Endothelial cell of umbilical vein (primary cell): ENCODE data around the gene KIAA0232. TPM values are rescaled to one million over a fixed set of nuclear protein-coding genes. Genes with fewer than 3 reads are reported as not detected.

Experiments
- BruUV-seq: library from RNA; stranded (reverse); fragments of 400-500 nt; replicated peaks from 2 replicates; lab custom pipeline; 2021; lab: Mats Ljungman, UMichigan
- CTCF ChIA-PET: fragments of 300-600, 350-600 bp; sonication (Branson Sonifier 250); formaldehyde crosslinking; loops from one replicate; lab custom pipeline; 2021; ENCODE audit warnings: antibody characterized with exemption, inconsistent platforms; lab: Charles Lee
- POLR2A ChIA-PET: fragments of 300-600, 350-600 bp; sonication (Branson Sonifier 250); formaldehyde crosslinking; loops from one replicate; lab custom pipeline; 2021; ENCODE audit warnings: antibody characterized with exemption, inconsistent platforms; lab: Charles Lee
- DNase-seq: peaks from one replicate; pipeline ENCODE4 v3.0.0-alpha.2; 2011; ENCODE audit warnings: low read depth, low spot score
- FAIRE-seq: peaks from 2 replicates; lab custom pipeline; 2011; peaks lifted over from hg19 to GRCh38; lab: Jason Lieb, UNC
- H2AFZ ChIP-seq: 2 replicates; pipeline ENCODE4 v1.6.0; 2012; ENCODE audit warnings: low read depth, low read length, control low read depth, inconsistent platforms
- H3K27ac ChIP-seq: 2 replicates; pipeline ENCODE4 v1.5.1; 2011; ENCODE audit warnings: low read depth, mild to moderate bottlenecking, control low read depth, low read length, moderate library complexity; ENCODE audit not compliant: insufficient read depth
- H3K27me3 ChIP-seq, 2 experiments: 2 replicates each; pipeline versions ENCODE4 v1.6.0 to v1.6.1; 2011; ENCODE audit warnings: low read length in 2 of 2, mixed read lengths in 1 of 2; ENCODE audit not compliant: control insufficient read depth in 2 of 2, insufficient read depth in 2 of 2
- H3K36me3 ChIP-seq, 2 experiments: 2 replicates in 1 of 2; 3 replicates in 1 of 2; pipeline ENCODE4 v1.5.1; 2011; ENCODE audit warnings: low read length in 2 of 2, mild to moderate bottlenecking in 1 of 2, moderate library complexity in 1 of 2; ENCODE audit not compliant: control insufficient read depth in 2 of 2, insufficient read depth in 2 of 2; ENCODE audit errors: extremely low read depth in 1 of 2
- H3K4me1 ChIP-seq: 3 replicates; pipeline ENCODE4 v1.5.1; 2011; ENCODE audit warnings: mild to moderate bottlenecking, low read length; ENCODE audit not compliant: control insufficient read depth, insufficient read depth; ENCODE audit errors: extremely low read depth
- H3K4me2 ChIP-seq: 2 replicates; pipeline ENCODE4 v1.6.1; 2011; ENCODE audit warnings: low read length, control low read depth, mixed read lengths; ENCODE audit not compliant: insufficient read depth
- H3K4me3 ChIP-seq, 3 experiments: fragments of 200-600 bp in 1 of 3; sonication (generic), shearing (Covaris generic) in 1 of 3; replicated peaks in 1 of 3; 2 replicates each; pipeline ENCODE4 v1.5.1; 2011 to 2016; ENCODE audit warnings: control low read depth in 3 of 3, low read length in 3 of 3, mild to moderate bottlenecking in 2 of 3, inconsistent platforms in 1 of 3, low read depth in 1 of 3, moderate library complexity in 1 of 3; ENCODE audit not compliant: insufficient read depth in 1 of 3
- H3K79me2 ChIP-seq: 2 replicates; pipeline ENCODE4 v1.6.0; 2012; ENCODE audit warnings: low read length, inconsistent platforms; ENCODE audit not compliant: control insufficient read depth, insufficient read depth
- H3K9ac ChIP-seq: replicated peaks from 2 replicates; pipeline ENCODE3; 2011; ENCODE audit warnings: low read length, control low read depth; ENCODE audit not compliant: insufficient read depth; ENCODE audit errors: extremely low read depth
- H3K9me1 ChIP-seq: replicated peaks from 3 replicates; pipeline ENCODE4 v1.6.0; 2011; ENCODE audit warnings: mild to moderate bottlenecking, low read length; ENCODE audit not compliant: control insufficient read depth, insufficient read depth; ENCODE audit errors: extremely low read depth
- H3K9me3 ChIP-seq: replicated peaks from 2 replicates; pipeline ENCODE4 v1.5.1; 2012; ENCODE audit warnings: low read length, inconsistent platforms; ENCODE audit not compliant: control insufficient read depth, insufficient read depth
- H4K20me1 ChIP-seq: replicated peaks from 2 replicates; pipeline ENCODE3; 2011; ENCODE audit warnings: mild to moderate bottlenecking, low read length; ENCODE audit not compliant: control insufficient read depth, insufficient read depth; ENCODE audit errors: extremely low read depth
- EZH2 ChIP-seq: IDR thresholded peaks from 2 replicates; pipeline ENCODE4 v1.6.1; 2012; ENCODE audit warnings: borderline replicate concordance, low read depth, mild to moderate bottlenecking, moderate library complexity, low read length, inconsistent platforms; ENCODE audit not compliant: severe bottlenecking
- FOS ChIP-seq: IDR thresholded peaks from 2 replicates; pipeline ENCODE4 v1.6.1; 2011; ENCODE audit warnings: mild to moderate bottlenecking, low read length, moderate library complexity, borderline replicate concordance; ENCODE audit not compliant: insufficient read depth
- GATA2 ChIP-seq: IDR thresholded peaks from 2 replicates; pipeline ENCODE4 v1.7.0; 2011; ENCODE audit warnings: low read depth, mild to moderate bottlenecking, moderate library complexity, mixed read lengths, low read length; ENCODE audit not compliant: insufficient read length, insufficient read depth
- JUN ChIP-seq: IDR thresholded peaks from 2 replicates; pipeline ENCODE4 v1.6.1; 2011; ENCODE audit warnings: borderline replicate concordance, low read depth; ENCODE audit not compliant: insufficient read length, insufficient read depth
- MYC ChIP-seq: IDR thresholded peaks from one replicate; pipeline ENCODE4 v1.6.1; 2011; ENCODE audit warnings: mild to moderate bottlenecking, low read depth, low read length
- POLR2A ChIP-seq: IDR thresholded peaks from 2 replicates; pipeline ENCODE4 v1.6.1; 2012; ENCODE audit warnings: low read depth, mild to moderate bottlenecking, control low read depth, low read length
- POLR2AphosphoS5 ChIP-seq: IDR thresholded peaks from 2 replicates; pipeline ENCODE4 v1.6.1; 2012; ENCODE audit warnings: low read depth, mild to moderate bottlenecking, control low read depth, low read length, moderate library complexity; ENCODE audit not compliant: insufficient read depth
- dilution Hi-C: fragments of 300-500 bp; cut with MboI; formaldehyde crosslinking; loops from one replicate; pipeline ENCODE4 v1.15.0; 2019; ENCODE audit warnings: low sequenced_read_pairs; ENCODE audit not compliant: extremely low pct_ligation_motif_present
- intact Hi-C: fragments of 100-400 bp; cut with micrococcal nuclease; formaldehyde crosslinking; loops from one replicate; pipeline ENCODE4 v1.10.0; 2022
- polyA plus RNA-seq, 4 experiments: library from polyadenylated mRNA; depleted of rRNA in 3 of 4; stranded (reverse) in 3 of 4; unstranded in 1 of 4; fragments of >200 nt; gene quantifications; 2 replicates each; pipeline versions ENCODE4 v1.2.1 to v1.2.3, GENCODE V29; 2011 to 2012; ENCODE audit warnings: missing spikeins in 1 of 4
- total RNA-seq: library from RNA; stranded (reverse); gene quantifications from 2 replicates; pipeline ENCODE4 v1.2.3, GENCODE V29; 2021
- TF ChIP-seq, protein P1 (sequence below), 2 donors: IDR thresholded peaks; 1 replicate in 1 of 2; 2 replicates in 1 of 2; pipeline ENCODE4 v1.5.1; 2011; ENCODE audit warnings: low read length in 2 of 2, mild to moderate bottlenecking in 2 of 2, moderate library complexity in 2 of 2, control low read depth in 1 of 2, inconsistent platforms in 1 of 2, low read depth in 1 of 2; ENCODE audit not compliant: insufficient read depth in 1 of 2; ENCODE audit errors: extremely low read depth in 1 of 2
- TF ChIP-seq, protein P2 (sequence below): IDR thresholded peaks from 2 replicates; pipeline ENCODE4 v1.6.1; 2011; ENCODE audit not compliant: insufficient read depth, insufficient read length

Gene KIAA0232
- total and polyA plus RNA-seq, 2 donors (not counting 3 experiments of a cell fraction or from before 2014, with no cell fraction given): 5.3 to 18.4 TPM

DNA sequence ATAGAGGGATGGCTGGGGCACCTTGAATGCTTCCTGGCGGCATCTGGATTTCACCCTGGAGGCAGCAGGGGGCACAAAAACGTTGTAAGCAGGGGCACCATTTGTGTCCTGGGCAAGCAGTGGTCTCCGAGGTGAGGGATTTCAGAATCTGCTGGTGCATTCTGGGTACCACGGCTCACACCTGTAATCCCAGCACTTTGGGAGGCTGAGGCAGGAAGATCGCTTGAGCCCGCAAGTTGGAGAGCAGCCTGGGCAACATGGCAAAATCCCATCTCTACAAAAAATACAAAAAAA, 110.3 kb downstream of the KIAA0232 start:
- CTCF ChIA-PET: interaction anchor here (1.0 to 2.0 kb wide), 6 partner anchors 10 to 178 kb away, joined by 3 to 5 read pairs (median 4); no protein-coding TSS in a partner anchor
- Histone ChIP-seq H3K4me2 (no peak overlapping the region), H3K36me3 (no peaks in the 10 kb centered on the region), H3K9me1 (no peaks in the 10 kb centered on the region), H3K4me1 (no peaks in the 10 kb centered on the region), H3K27me3 (no peaks in the 10 kb centered on the region), H3K79me2 (no peaks in the 10 kb centered on the region), H3K4me3 (no peak overlapping the region), H3K9me3 (no peaks in the 10 kb centered on the region), H3K27ac (no peak overlapping the region), H2AFZ (no peak overlapping the region), H4K20me1 (no peaks in the 10 kb centered on the region), H3K9ac (no peak overlapping the region)
- TF ChIP-seq, protein P1, sequence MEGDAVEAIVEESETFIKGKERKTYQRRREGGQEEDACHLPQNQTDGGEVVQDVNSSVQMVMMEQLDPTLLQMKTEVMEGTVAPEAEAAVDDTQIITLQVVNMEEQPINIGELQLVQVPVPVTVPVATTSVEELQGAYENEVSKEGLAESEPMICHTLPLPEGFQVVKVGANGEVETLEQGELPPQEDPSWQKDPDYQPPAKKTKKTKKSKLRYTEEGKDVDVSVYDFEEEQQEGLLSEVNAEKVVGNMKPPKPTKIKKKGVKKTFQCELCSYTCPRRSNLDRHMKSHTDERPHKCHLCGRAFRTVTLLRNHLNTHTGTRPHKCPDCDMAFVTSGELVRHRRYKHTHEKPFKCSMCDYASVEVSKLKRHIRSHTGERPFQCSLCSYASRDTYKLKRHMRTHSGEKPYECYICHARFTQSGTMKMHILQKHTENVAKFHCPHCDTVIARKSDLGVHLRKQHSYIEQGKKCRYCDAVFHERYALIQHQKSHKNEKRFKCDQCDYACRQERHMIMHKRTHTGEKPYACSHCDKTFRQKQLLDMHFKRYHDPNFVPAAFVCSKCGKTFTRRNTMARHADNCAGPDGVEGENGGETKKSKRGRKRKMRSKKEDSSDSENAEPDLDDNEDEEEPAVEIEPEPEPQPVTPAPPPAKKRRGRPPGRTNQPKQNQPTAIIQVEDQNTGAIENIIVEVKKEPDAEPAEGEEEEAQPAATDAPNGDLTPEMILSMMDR (IDR thresholded peaks at IDR 0.05; ENCODE audit: extremely low read depth in 1 of 2, insufficient read depth in 1 of 2, low read depth in 1 of 2, low read length in 2 of 2): no peak
- no peak for TF ChIP-seq MYC
- intact Hi-C loops (no loop called here), dilution Hi-C loops (no loop called here)
- BruUV-seq: no TSS peak
- DNase-seq: no peak
- no peak for FAIRE-seq
- POLR2A ChIA-PET: no interaction called here

DNA sequence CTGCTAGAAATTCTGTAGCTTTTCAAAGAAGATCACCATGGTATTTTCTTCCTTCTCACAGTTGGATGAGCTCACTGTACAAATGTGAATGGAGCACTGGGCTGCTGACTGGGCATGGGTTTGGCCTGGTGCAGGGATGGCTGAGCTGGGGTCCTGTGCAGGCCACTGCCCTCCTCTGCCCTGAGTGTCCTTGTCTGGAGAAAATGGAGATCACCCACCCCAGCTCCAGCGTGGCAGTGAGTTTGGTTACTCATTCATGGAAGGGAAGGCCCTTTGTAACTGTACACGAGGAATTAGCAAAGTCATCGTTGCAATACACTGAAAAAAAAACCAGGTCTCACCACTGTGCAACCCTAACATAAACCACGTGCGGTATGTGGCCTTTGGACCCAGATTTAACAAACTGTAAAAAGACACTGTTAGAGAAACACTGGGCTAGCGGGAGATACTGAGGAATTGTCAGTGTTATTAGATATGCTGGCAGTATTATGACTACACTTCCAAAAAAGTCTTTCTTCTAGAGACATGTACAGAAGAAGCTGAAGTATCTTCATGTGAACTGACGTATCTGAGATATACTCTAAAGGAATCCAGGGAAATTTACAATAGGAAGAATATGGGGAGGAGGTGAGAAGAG, 111.0 kb downstream of the KIAA0232 start:
- TF ChIP-seq, protein P1 (IDR thresholded peaks at IDR 0.05; ENCODE audit: extremely low read depth in 1 of 2, insufficient read depth in 1 of 2, low read depth in 1 of 2, low read length in 2 of 2): no peak
- TF ChIP-seq FOS (no peak), POLR2AphosphoS5 (no peak), POLR2A (no peak), GATA2 (no peak), JUN (no peak), MYC (no peak), EZH2 (no peak)
- TF ChIP-seq, protein P2, sequence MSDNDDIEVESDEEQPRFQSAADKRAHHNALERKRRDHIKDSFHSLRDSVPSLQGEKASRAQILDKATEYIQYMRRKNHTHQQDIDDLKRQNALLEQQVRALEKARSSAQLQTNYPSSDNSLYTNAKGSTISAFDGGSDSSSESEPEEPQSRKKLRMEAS: no peak
- Histone ChIP-seq H3K9me1 (no peaks in the 10 kb centered on the region), H3K27ac (no peak overlapping the region), H3K79me2 (no peaks in the 10 kb centered on the region), H3K4me2 (no peak overlapping the region), H3K9me3 (no peaks in the 10 kb centered on the region), H3K27me3 (no peaks in the 10 kb centered on the region), H3K36me3 (no peaks in the 10 kb centered on the region), H4K20me1 (no peaks in the 10 kb centered on the region), H3K9ac (no peak overlapping the region), H3K4me1 (no peaks in the 10 kb centered on the region), H2AFZ (no peak overlapping the region), H3K4me3 (no peak overlapping the region)
- intact Hi-C loops: no loop called here
- ChIA-PET POLR2A (no interaction called here), CTCF (interaction anchor here (1.0 to 1.8 kb wide), 3 partner anchors 12 to 177 kb away, joined by 3 to 5 read pairs (median 4); no protein-coding TSS in a partner anchor)
- dilution Hi-C loops: no loop called here
- FAIRE-seq (no peak), DNase-seq (no peak)
- BruUV-seq: no TSS peak
